ENCODE results near the gene NECAB2.

NECAB2 gene

GRCh38 chr16:83933885-83934683 lies 34.0 kb upstream of the NECAB2 start:
- TF ChIP-seq EZH2phosphoT487 (IDR thresholded peaks at IDR 0.05; ENCODE audit: borderline replicate concordance, low read length) (no peak), CTCF (IDR thresholded peaks at IDR 0.05; ENCODE audit: low read depth, low read length, poor library complexity, severe bottlenecking) (no peak)
- no peaks in the 10 kb centered on the region for H3K79me2 ChIP-seq (ENCODE audit: control insufficient read depth, low read length)
- no peaks in the 10 kb centered on the region for H3F3A ChIP-seq (ENCODE audit: control insufficient read depth, insufficient read depth)
- H3K27me3 ChIP-seq (ENCODE audit: control insufficient read depth, low read length) = no peaks in the 10 kb centered on the region
- no peak overlapping the region for H3K4me2 ChIP-seq (ENCODE audit: low read length)
- no peaks in the 10 kb centered on the region for H3K4me1 ChIP-seq (ENCODE audit: control insufficient read depth, low read length)
- H3K36me3 ChIP-seq (ENCODE audit: control insufficient read depth, low read length) = no peaks in the 10 kb centered on the region
- no peaks in the 10 kb centered on the region for H3K9me3 ChIP-seq (ENCODE audit: control insufficient read depth, insufficient read depth, low read length)
- no peaks in the 10 kb centered on the region for H3K9me2 ChIP-seq (replicated peaks; ENCODE audit: control insufficient read depth, low read length)
- no peak overlapping the region for H3K4me3 ChIP-seq (ENCODE audit: low read length)
- no peak overlapping the region for H3K27ac ChIP-seq (ENCODE audit: low read depth, low read length)
- no peaks in the 10 kb centered on the region for H4K20me1 ChIP-seq (ENCODE audit: control insufficient read depth, insufficient read depth, low read depth, low read length)

- Histone ChIP-seq H3F3A (ENCODE audit: control insufficient read depth, insufficient read depth) (no peaks in the 10 kb centered on the region), H3K4me2 (ENCODE audit: low read length) (no peak overlapping the region), H3K27me3 (ENCODE audit: control insufficient read depth, low read length) (no peaks in the 10 kb centered on the region), H3K9me2 (replicated peaks; ENCODE audit: control insufficient read depth, low read length) (no peaks in the 10 kb centered on the region), H3K27ac (ENCODE audit: low read depth, low read length) (no peak overlapping the region), H3K79me2 (ENCODE audit: control insufficient read depth, low read length) (no peaks in the 10 kb centered on the region), H4K20me1 (ENCODE audit: control insufficient read depth, insufficient read depth, low read depth, low read length) (no peaks in the 10 kb centered on the region), H3K4me3 (ENCODE audit: low read length) (no peak overlapping the region), H3K9me3 (ENCODE audit: control insufficient read depth, insufficient read depth, low read length) (no peaks in the 10 kb centered on the region), H3K36me3 (ENCODE audit: control insufficient read depth, low read length) (no peaks in the 10 kb centered on the region), H3K4me1 (ENCODE audit: control insufficient read depth, low read length) (no peaks in the 10 kb centered on the region)
- TF ChIP-seq CTCF (IDR thresholded peaks at IDR 0.05; ENCODE audit: low read depth, low read length, poor library complexity, severe bottlenecking) (no peak), EZH2phosphoT487 (IDR thresholded peaks at IDR 0.05; ENCODE audit: borderline replicate concordance, low read length) (no peak)
These were observed 33.4 kb upstream of the NECAB2 start for GRCh38 chr16:83934684-83934977.

GRCh38 chr16:83935005-83935857 lies 32.8 kb upstream of the NECAB2 start:
- no peak overlapping the region for H3K4me2 ChIP-seq (ENCODE audit: low read length)
- no peaks in the 10 kb centered on the region for H3K79me2 ChIP-seq (ENCODE audit: control insufficient read depth, low read length)
- H3K27me3 ChIP-seq (ENCODE audit: control insufficient read depth, low read length) = no peaks in the 10 kb centered on the region
- no peaks in the 10 kb centered on the region for H4K20me1 ChIP-seq (ENCODE audit: control insufficient read depth, insufficient read depth, low read depth, low read length)
- H3K4me3 ChIP-seq (ENCODE audit: low read length) = no peak overlapping the region
- no peak overlapping the region for H3K27ac ChIP-seq (ENCODE audit: low read depth, low read length)
- H3K9me2 ChIP-seq (replicated peaks; ENCODE audit: control insufficient read depth, low read length) = no peaks in the 10 kb centered on the region
- TF ChIP-seq EZH2phosphoT487 (IDR thresholded peaks at IDR 0.05; ENCODE audit: borderline replicate concordance, low read length) (no peak), CTCF (IDR thresholded peaks at IDR 0.05; ENCODE audit: low read depth, low read length, poor library complexity, severe bottlenecking) (no peak)
- H3K9me3 ChIP-seq (ENCODE audit: control insufficient read depth, insufficient read depth, low read length) = no peaks in the 10 kb centered on the region
- H3K36me3 ChIP-seq (ENCODE audit: control insufficient read depth, low read length) = no peaks in the 10 kb centered on the region
- H3K4me1 ChIP-seq (ENCODE audit: control insufficient read depth, low read length) = no peaks in the 10 kb centered on the region
- H3F3A ChIP-seq (ENCODE audit: control insufficient read depth, insufficient read depth) = no peaks in the 10 kb centered on the region

All from DOHH2 (cell line).